Activated CD4-positive, alpha-beta T cell treated with anti-CD3 and anti-CD28 coated beads, Interleukin-2, amount 50 U/mL, for 16 hours (primary cell): ENCODE results near the gene S100A10.

Source experiments
- DNase-seq: peaks from one replicate; pipeline ENCODE4 v3.0.0-alpha.2; 2020

Gene S100A10

DNA sequence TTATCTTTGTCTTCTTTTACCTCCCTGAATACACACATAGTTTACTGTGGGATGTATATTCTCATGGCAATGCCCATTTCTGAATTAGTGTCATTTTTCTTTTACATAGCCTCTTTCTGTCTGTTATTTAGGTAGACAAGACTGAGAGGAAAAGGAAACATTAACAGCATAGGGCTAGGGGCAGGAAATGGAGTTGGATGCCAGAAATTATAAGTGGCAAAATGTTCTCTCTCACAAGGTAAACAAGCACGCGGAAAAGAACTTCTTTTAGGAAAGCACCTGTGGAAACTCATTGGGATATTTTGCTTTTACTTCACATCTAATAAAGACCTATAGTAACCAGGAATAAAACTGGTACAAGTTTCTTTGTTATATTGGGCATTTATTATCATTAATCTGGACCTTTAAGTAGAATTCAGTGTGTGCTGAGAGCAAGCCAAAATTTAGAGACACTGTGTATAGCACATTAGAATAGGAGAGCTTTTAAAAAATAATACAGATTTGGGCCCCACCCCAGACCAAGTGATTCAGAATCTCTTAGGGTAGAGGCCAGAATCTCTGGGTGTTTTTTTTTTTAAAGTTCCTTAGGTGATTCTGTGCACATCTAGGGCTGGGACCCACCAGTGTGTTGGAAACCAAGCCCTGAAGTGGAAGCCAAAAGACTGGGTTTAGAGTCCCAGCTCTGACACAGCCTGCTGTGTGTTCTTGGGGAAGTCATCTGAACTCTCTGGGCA, 32.7 kb downstream of the S100A10 start:
- DNase-seq = no peak

DNA sequence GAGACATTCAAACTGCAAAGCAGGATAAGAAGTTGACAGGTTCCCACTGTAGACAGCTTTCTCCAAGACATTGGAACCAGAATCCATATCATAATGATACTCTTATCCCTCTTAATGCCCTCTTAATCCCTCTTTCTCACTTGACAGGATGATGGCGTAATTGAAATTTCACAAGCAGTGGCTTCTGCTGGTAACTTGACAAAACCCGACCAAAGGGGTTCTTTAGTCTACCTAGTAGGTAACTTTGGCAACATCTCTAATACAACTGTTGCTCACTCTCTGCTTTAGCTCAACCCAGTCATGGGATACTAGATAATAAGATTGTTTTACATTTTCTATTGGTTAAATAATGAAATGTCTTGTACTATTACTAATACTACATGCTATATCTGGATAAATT, 34.7 kb downstream of the S100A10 start:
- DNase-seq = no peak

DNA sequence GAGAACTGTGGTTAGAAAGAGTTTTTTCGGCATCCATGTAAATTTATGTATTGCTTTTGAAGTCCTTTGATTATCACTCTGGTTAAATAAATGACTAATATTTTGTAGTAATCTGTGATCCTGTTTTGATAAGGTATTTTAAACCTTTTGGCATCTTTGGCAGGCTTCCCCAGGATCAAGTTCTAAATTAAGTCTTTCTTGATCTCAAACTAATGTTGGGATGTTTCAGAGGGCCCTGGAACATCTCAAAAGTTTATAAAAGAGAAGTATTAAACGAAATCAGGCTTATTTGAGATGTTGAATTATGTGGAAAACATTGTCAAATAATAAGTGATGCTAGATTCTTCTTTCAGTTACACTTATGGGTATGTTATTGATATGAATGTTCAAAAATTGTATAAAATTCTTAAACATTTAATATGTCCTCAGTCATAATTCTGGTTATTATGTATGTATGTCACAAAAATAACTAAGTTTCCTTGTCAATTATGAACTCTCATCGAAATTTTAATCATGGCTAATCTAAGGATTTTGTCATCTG, 36.6 kb downstream of the S100A10 start:
- no peak for DNase-seq

DNA sequence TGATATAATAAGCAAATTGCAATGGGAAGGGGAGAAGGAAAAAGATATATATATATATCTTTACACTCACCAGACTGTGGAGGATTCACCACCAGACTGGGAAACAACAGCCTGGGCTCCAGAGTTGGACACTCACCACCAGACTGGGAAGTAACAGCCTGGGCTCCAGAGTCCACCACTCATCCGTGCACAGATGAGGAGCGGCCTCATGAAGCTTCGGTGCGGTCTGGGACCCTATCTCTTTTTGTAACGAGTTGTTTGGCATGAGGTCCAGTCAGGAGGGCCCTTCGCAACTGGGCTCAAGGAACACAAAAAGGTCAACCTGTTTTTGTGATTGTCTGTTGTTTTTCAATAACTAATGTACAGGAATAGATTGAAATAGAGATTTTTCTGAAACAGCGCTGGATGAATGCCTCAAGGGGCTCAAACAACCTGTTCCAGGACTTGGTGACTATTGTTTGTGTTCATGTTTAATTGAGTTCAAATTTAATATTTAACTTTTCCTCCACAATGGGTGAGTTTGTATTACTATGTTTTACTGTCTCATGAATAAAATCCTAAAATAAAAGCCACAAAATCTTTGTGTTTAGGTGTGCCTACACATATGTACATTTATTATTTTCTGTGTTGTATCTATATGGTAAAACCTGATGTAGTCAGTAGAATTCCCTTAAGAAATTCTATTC, 40.1 kb downstream of the S100A10 start:
- no peak for DNase-seq

DNA sequence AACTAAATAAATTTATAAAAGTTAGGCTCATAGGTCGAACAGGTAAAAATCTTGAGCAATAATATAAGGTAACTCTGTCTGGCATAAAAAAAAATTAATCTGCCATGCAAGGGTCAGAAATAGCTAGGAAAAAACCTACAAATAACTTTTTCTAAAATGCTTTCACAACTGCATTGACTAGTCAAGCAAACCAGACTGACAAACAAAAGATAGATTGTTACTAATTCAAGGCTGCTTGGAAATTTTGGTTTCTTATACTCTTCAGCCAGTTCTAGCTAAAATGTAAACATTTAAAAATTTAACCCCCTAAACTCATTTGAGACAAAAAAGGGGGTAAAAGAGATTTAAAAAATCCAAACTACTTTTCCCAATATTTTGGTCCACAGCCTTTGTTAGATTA, 40.8 kb downstream of the S100A10 start:
- no peak for DNase-seq

DNA sequence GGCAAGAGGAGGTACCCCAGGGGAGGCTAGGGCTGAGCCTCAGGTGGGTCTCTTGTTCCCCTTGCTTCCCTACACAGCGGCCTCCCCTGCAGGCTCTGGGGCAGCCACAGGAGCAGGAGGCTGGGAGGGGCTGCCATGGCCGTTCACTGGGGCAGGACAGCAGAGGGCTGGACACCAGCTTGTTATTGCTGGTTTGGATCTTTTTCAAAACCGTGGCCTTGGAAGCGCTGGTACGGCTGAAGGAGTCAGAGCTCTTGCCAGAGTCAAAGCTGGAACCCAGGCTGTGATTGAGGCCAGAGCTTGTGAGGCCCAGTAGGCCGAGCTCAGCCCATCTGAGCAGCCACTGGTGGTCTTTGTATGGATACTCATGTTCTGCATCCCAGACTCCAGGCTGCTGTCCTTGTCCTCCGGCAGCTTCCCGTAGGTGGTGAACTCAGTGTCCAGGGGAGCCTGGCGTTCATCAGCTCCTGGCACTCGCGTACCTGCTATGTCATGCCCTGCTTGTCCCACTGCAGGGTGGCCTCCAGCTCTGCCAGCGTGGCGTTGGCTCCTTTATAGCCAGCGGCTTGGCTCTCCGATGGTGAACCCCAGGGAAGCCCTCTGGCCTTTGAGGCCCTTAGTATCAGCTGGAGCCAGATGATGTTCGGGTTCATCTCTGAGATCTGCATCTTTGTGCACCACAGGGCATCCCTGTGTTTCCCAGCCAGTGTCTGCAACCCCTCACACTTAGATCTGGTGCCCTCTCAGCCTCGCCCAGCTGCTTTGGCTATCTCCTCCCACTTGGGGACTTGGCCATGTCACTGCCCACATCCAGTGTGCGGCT, 44.1 kb downstream of the S100A10 start:
- DNase-seq = no peak

DNA sequence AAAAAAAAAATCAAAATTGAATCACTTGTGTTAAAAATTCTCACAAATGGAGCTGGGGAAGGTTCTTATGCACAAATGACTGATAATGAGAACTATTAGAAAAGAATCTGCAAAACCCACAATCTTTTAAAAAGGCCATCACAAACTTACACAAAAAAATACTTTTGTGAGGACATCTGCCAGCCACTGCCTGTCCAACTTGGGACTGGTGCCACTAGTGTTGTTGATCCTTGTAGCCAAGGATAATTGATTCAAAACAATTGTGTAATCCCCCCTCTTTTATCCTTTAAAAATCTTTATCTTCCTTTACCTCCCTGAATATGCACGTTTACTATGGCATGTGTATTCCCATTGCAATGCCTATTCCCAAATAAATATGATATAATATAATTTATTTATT, 45.2 kb downstream of the S100A10 start:
- no peak for DNase-seq

DNA sequence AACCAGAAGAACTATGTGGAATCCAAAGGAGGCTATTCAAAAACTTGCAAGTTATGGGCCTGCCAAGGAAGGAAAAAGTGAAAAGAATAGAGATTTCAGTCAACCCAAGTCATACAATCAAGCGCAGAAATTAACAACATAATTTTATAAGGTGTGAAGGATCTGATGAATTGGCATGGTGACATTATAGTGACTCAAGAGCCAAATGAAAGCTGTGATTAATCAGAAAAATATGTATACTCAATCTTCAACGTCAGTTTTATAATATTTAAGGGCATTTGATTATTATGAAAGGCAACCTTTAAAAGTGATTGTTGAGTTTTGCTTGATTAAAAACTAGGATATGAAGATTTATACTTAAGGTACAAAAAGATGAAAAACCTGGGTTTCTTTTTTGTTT, 46.5 kb downstream of the S100A10 start:
- no peak for DNase-seq

DNA sequence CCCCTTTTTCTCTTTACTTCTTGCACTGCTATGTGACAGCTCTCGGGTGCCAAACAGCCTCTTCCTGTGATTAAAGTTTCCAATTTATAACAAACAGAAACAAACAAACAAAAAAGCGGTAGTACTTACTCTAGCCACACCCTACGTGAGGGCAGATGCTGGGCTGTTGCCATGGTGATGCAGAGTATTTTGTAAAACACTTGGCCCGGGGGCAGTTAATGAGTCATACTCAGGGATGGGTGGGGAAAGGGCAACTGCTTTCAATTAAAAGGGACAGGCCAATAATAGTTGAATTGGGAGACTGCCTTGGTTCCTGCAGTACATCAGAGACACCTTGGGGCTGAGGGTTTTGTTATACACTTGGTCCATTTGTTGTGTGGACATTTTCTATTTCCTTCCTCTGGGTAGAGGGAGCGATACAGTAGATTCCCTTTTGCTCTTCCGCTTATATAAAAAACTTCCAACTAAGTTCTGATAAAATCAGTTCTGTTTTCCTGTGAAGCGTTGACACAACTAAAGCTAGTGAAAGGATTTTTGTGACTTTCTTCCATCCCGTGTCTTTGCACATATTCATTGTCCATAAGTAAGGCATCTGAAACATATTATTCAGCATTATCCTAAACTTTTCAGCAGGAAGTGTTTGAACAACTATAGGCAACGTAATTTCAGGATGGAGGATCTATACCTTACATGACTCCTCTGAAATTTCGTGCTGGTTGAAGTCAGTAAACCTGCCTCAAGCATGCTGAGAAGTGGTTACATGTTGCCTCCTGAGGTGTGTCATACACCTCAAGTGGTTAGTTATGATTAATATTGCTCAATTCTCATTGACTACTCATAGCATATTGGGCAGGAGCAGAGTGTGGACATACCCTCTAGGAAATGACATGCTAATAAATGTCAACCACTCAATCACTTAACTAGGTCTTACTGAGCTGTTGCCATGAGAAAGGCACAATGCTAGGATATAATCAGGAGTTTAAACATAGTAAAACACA, 47.6 kb downstream of the S100A10 start:
- DNase-seq = peak; percentile 93

DNA sequence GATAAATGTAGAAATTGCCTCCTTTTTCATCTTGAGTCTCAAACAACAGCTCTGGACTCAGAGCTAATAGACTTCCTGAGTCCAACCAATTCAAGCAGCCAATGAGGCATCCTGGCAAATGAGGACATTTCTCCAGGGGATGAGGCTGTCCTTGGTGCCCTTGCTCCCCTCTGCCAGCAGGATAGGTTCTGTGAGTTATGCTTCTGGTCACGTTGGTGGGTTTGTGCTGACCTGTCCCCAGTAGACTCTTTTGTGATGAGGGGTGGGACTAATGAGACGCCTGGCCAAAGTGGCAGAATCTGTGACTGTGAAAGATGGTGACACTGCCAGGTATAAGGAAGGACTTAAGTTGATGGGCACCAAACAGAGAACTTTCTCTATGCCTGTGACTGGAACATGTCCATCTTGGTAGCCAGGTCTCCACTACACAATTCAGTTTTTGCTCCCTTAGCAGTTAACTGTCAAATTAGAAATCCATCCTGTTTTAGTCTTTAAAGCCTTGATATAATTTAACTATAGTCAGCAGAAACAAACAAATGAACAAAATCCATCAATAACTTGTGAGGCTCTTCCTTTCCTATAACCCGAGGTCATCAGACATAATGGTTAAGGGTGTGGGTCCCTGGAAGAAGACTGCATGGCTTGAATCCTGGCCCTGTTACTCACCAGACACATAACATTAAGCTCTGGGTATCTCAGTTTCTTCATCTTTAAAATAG, 48.6 kb downstream of the S100A10 start:
- DNase-seq = no peak

DNA sequence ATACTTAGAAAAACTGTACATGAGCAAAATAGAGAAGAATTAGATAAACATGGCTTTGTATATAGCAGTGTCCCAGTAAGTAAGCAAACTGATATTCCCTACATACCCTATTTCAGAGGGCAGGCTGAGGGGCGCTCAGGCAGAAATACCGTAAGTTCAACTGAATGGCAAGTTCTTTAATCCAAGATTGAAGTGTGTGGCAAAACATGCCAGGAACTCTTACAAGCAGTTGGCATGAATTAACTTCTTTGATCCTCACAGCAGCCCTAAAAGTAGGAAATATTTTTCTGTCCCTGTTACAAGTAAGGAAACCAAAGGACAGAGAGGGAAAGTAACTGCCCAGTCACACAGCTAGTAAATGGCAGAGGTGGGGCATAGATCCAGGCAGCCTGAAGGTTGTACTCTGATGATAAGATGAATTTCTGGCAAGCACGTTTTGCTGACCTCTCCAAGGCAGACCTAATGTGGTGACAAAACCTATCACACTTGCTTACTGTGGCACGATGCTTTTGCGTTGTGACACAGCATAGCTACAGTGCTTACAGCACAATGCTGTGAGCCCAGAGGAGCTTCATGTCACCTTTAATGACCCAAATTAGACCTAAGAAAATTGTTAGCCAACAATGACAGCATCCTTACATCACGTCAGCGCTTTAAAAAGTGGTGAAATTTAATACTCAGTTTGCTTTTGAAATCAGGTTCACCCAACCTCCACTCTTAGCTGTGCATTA, 49.4 kb downstream of the S100A10 start:
- DNase-seq = no peak

DNA sequence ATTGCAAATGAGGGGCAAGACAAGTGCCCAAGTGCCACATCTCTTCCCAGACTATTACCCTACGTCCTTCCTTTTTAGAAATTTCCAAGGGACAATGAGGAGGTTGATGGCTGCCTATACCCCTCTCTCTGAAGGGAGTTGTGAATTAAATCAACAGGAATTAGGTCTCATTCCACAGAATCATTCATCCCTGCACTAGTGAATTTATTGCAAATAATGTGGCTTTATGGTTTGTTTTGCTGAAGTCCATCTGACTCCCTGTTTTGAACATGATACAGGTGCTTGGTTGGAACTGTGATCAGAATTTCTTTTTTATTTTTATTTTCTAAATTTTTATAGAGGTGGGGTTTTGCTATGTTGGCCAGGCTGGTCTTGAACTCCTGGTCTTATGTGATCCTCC, 50.1 kb downstream of the S100A10 start:
- DNase-seq = no peak

DNA sequence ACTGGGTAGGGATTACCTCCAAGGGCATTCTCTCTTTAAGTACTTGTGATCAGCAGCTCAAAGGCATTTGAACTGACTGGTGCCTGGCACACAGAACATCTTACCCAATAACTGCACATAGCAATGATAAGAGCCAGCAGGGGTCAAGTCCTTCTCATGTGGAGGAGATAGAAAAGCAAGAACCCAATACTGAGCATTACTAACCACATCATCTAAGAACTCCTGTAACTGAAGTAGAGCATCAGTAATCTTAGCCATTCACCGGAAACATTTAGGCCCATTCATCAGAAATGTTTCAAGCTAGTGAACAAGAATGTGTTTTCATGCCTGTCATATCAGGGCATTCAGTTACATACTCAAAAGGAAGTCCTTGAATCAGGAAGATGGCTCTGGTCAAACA, 50.8 kb downstream of the S100A10 start:
- DNase-seq = no peak

DNA sequence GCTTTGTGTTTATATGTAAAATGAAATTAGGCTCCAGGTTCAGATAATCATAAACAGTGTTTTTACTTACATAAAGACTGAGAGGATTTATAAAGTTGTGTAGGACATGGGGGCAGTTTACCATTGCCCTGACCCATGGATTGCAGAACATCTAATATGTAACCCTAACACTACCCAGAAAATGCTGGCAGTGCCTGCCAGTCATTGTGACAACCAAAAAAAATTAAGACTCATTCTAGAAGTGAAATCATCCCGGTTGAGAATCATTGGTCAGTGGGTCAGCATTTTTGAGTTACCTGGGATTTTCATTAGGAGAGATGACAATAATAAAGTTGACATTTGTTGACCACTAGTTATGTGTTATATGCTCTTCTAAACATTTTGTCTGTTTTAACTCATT, 53.1 kb downstream of the S100A10 start:
- no peak for DNase-seq

DNA sequence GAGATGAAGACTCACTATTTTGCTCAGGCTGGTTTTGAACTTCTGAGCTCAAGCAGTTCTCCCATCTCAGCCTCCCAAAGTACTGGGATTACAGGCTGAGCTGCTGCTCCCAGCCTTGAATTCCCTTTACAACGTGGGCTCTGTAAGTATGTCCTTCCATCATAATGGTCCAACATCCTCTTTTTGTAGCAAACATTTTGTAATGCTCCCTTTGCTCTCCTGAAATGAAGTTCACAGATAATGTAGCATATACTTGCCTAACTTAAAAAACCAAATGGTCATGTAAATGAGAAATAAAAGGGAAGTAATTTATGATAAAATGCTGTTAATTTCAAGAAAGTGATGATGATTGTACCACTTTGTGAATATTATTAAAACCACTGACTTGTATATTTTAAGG, 53.9 kb downstream of the S100A10 start:
- no peak for DNase-seq

DNA sequence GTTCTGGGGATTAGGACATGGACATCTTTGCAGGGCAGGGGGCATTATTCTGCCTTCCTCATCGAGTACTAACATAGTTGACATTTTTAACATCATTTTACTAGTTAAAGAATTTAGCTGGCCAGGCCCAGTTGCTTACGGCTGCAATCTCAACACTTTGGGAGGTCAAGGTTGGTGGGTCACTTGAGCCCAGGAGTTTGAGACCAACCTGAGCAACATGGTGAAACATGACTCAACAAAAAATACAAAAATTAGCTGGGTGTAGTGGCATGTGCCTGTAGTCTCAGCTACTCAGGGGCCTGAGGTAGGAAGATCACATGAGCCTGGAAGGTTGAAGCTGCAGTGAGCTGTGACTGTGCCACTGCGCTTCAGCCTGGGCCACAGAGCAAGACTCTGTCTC, 54.5 kb downstream of the S100A10 start:
- no peak for DNase-seq

DNA sequence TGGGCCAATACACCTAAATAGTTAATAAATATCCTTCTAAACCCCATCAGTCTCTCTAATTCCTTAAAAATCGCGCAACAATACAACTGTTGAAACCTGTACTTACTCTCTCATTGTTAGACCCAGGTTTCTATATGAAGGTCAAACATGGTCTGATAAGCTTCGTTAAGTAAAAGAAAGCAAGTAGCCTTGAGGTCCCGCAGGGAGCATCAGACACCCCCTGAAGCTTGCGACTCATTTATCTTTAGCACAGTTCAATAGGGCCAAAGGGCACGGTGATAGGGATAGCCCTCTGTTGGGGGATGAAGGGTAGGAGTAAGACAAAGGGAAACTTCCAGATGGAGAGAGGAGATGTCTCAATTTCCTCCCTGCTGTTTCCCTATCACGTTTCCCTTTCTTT, 57.0 kb downstream of the S100A10 start:
- no peak for DNase-seq

DNA sequence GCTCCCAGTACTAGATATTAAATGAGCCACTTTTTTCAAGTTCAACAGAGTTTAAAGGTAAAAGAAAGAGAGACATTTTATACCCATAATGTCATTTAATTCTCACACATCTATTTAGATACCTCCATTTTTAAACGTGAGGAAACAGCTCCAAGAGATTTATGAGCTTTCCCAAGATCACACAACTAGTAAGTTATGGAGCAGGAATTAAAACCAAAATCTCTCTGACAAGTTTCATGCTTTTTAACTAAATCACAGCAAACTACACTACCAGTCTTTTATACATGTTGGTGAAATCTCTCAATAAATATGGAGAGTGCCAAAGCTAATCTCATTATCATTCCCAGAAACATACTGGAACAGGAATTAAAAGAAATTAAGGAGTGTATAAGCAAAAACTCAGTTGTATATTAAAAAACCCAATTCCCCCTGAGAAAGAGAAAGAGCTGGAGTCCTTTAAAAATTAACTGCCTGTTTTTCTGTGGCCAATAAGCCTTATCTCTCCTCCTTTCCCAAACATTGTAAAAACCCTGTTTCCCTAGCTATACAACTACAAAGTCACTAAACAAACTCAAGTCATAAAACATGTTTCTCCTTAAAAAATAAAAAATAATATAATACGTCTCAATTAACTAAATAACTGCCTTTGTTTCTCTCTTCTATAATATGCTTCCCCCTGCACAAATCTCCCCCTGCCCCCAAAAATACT, 57.6 kb downstream of the S100A10 start:
- DNase-seq = no peak

DNA sequence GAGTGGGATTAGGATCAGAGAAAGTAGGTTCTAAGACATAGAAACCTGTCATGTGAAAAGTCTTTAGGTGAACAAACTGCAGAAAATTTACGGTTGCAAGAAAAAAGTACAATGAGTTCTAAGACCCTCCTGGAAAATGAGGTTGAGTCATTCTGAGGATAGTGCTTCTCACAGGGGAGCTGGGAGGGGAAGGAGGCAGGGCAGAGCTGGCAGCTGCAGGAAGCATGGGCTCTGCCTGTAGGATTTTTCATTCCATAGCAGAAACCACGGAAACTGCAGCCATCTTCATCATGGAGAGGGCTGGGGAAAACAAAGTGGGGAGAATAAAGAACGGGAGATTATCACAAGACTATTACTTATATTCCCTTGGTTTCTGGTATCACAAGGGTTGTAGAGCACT, 58.5 kb downstream of the S100A10 start:
- DNase-seq = no peak

DNA sequence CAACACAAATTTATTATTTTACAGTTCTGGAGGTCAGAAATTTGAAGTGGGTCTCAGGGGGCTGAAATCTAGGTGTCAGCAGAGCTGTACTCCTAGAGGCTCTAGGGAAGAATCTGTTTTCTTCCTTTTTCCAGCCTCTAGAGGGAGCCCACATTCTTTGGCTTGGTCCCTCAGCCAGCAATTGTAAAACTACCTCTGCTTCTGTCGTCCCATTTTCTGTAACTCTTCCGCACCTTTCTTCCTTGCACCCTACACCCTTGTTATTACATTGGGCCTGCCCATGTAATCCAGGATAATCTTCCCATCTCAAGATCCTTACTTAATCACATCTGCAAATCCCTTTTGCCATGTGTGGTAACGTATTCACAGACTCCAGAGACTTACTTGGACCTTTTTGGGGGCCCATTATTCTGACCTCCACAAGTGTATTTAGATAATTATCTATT, 59.6 kb downstream of the S100A10 start:
- DNase-seq = peak; percentile 77
